ENCODE measurements around the gene AHDC1.

Gene AHDC1

DNA sequence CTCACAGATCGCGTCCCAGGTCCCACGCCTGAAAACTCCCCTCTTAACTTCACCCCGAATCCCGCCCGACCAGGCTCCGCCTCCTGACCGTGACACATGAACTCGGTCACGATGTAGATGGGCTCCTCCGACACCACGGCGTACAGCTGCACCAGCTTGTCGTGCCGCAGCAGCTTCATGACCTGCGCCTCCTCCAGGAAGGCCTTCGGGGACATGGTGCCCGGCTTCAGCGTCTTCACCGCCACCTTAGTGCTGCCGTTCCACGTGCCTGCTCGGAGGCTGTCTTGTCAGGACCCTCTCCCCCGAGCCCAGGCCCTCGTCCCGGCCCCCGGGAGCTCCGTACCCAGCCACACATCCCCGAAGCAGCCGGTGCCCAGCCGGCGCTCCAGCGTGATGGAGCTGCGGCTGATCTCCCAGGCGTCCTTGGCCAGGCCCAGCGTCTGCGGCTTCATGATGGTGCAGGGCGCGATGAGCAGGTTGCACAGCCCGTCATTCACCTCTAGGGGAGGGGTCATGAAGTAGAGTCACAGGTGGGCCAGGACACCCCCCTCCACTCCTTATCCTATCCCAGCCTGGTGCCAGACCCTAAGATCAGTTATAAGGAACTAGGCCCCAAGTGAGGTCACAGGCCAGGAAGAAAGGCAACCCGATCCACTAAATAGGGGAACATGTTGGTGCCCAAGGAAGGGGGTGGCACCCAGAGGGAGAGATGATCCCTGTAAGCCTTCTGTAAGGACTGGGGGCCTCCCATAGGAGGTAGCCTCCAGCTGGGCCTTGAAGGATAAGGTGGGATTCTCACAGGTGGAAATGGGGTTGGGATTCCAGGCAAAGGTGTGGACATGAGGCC, 11.6 kb upstream of the AHDC1 start:
- no peak for DNase-seq (ENCODE audit: low read depth)

DNA sequence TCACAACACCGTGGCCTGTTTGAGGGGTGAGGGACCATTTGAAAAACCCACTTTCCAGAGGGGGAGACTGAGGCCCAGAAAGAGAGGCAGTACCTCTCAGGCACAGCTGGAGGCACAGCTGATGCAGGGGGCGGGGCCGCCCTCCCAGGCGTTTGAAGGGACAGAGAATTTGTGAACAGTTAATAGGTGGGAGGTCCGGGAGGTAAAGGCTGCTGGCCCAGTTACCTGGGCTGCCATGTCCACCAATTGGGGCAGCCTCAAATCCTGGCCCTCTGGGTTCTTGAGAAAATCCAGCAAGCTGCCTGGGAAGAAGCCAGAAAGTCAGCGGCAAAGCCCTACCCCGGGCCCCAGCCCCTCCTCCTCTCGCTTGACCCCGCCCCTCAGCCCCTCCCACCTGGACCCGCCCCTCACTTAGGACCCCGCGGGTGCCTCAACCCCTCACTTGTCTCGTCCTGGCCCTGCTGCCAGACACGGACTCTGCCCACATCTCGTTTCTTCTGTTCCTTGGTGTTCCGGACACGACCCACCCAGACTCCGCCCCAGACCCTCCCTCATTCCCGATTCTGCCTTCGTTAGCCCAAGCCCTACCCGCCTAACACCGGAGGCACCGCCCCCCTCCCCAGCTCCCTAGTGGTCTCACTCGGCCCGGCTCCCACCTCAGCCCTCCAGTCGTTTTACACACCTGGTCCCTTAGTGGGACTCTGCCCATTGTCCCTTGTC, 10.8 kb upstream of the AHDC1 start:
- DNase-seq (ENCODE audit: low read depth): no peak

DNA sequence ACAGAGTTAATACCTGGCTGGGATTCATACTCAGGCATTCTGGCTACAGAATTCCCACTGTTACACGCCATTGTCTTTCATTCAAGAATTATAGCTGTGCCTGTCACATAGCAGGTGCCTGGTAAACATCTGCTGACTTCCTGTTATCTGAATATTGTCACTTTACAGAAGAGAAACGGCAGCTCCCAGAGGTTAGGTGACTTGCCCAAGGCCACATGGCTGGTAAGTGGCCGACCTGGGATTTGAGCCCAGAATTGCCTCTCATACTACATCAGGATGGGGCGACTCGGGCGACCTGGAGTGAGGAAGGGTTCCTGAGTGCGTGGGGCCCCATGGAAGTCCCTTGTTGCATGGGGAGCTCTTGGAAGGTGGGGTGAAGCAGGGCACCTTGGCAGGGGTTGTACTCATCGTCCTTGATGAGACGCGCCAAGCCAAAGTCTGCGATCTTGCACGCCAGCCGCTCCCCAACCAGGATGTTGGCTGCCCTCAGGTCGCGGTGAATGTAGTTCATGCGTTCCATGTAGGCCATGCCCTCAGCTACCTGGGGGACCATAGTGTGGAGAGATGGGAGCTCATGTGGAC, 10.2 kb upstream of the AHDC1 start:
- DNase-seq (ENCODE audit: low read depth): no peak

DNA sequence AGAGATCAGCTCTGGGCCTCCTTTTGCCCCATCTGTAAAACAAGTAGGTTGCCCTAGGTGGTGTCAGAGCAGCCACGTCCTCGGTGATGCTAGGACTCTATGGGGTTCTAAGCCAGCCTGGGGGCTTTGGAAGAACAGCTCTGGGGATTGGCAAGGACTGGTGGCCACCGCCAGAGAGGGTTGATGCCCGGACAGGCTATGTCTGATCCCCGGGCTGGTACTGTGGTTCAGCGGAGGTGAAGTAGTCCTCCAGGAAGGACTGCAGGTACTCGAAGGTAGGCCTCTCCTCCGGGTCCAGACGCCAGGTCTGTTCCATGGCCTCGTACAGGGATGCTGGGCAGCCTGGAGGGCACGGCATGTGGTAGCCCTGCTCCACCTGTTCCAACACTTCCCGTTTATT, 8.8 kb upstream of the AHDC1 start:
- no peak for DNase-seq (ENCODE audit: low read depth)

DNA sequence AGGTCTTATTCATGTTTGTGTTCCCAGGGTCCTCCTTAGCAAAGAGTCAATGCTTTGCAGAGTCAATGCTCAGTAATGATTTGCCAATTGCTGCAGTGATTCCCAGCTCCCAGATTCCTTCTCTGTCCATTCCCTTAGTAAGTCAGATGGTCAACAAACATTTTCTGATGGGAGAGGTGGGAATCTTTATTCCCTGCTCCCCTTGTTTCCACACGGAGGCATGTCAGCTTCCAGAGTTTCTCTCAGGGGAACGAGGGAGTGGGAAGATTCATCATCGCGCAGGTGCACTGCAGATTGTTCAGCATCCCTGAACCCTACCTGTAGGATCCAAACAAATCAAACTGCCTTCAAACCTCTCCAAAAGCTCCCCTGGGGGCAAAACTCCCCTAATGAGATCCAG, 7.5 kb upstream of the AHDC1 start:
- no peak for DNase-seq (ENCODE audit: low read depth)

DNA sequence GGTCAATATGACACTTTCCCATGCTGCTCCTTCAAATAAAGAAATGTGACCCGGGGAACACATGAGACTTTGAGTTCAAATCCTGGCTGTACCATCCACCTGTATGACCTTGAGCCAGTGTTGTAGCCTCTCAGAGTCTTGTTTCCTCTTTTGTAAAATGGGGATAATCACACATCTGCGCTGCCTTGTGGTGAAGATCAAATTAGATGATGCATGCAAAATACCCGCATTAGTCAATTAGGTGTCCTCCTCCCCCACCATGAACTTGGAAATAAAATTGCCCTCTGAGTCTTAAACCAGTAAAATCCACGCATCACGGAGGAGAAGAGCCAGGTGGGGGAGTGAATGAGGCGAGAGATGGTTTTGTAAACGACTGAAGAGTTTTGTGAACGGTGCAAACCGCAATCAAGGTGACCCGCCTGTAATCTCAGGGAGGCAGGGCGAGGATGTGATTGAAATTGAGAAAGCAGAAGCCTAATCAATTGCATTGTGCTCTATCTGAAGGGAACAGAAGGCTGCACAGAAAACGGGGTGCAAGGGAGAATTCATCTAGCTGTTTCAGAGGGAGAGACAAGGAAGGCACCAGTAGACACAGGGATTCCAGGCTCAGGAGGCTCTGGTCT, 5.8 kb upstream of the AHDC1 start:
- DNase-seq (ENCODE audit: low read depth): no peak

DNA sequence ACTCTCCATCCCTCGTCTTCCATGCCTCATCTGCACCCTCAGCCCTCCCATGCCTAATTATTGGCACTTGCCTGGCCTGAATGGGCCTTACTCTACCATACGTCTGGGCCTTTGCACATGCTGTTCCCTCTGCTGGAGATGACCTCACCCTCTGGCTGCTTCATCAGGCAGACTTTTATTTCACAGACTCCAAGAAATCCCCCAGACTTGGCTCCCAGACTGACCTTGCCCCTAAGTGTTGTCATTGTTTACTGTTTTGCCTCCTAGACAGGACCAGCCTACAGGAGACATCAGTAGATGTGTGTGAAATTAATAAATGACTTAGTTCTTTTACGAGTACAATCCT, 5.2 kb upstream of the AHDC1 start:
- DNase-seq (ENCODE audit: low read depth): no peak

DNA sequence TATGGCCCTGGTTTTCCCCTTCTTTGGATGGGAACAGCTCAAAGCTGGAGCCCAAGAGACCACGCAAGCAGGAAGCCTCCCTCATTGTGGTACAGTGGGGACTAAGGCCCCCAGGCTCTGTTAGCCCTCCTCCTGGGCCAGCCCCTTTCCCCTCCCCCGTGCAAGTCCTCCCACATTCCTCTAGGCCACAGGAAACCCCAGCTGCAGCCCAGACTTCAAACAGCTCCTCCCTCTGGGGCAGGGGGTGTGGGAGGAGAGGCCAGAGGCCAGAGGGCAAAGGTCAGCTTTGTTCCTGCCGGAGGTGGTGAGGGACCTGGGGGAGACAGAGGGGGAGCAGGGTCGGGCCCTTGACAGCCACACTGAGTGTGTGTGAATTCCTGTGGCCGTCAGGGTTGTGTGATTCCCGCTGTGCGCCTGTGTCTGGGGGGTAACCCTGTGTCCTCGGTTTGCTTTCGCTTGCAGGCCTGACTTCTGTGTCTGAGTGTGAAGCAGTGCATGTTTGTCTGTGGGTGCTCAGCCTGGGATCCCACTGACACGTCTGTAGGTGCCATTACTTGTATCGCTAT, 3.4 kb upstream of the AHDC1 start:
- no peak for DNase-seq (ENCODE audit: low read depth)

DNA sequence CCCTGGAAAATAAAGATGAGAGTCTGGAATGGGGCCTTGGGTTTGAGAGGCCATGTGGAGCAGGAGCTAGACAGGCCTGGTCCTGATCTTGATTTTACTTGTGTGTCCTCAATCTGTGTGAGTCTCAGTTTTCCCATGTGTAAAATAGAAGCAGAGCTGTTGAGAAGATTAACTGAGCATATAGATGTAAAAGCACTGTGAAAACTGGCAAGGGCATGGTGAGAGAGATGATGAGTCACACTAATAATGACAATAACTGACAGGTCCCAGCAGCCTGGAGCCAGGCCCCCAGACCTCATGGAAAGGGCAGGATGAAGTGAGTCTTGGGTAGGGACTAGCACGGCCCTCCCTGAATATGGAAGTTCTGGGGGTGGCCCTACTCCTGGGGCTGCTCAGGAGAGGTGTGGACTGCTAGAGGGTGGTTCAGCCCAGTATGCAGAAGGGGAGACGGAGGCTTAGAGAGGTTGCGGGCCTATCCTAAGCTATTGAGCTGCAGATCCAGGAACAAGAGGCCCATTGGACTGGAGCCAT, 2.8 kb upstream of the AHDC1 start:
- peak; percentile 67 for DNase-seq (ENCODE audit: low read depth)

DNA sequence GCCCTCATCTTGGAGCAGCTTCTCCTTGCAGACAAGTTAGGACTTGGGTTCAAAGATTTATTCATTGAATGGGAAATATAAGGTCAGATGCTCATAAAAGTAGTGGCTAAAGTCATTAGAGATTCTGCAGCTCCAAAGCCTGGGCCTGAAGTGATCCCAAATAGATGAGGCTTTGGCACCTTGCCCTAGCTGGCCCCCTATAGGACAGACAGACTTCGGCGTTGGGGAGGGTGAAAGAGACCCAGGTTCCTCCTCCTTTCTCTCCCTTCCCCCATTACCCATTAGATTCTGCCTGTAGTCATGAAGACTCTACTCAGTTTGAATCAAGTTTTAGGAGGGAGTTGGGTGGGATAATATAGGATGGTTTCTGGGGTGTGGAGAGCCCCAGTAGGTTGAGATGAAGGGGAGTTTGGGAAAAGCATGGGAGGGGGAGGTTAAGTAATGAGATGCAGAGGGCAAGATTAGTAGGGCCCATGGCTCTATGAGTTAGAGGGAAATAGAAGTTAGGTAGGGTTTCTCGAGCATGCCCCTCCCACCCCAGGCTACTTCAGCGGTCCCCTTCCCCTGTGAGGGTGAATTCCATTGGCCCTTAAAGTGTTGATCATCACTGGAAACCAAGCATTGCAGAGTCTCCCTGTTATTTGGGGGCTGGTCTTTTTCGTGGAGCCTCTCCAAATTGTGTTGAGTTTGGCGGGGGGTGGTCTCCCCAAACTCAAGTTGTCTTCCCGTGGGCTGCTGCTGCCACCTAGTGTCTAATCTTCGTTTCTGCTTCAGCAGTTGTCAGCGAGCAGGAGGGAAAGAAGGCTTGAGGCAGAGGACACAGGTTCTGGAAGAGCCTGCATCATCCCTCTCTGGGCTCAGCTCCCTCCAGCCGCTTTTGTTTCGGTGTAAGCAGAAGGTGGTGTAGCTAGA, 2.1 kb upstream of the AHDC1 start:
- DNase-seq (ENCODE audit: low read depth): peak; percentile 67

DNA sequence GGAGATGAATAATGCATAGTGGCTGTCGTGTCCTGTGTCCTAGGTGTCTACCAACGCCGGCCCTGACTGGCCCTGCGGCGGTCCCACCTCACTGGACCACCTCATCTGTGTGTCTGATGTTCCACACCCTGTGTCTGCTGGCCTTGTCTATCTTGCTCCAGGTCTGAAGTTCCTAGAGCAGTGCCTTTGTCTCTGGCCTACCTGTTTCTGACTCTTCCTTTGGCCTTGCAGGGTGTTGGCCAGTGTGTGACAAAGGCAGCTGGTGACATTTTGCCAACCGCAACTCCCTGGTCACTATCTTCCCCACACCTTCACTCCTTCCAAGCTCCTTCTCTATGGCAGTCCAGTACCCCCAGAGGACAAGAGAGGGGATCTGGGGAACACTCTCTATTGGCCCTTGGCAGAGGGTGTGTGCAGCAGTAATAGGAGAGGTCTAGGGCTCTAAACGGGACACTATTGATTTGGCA, 1.4 kb upstream of the AHDC1 start:
- no peak for DNase-seq (ENCODE audit: low read depth)

DNA sequence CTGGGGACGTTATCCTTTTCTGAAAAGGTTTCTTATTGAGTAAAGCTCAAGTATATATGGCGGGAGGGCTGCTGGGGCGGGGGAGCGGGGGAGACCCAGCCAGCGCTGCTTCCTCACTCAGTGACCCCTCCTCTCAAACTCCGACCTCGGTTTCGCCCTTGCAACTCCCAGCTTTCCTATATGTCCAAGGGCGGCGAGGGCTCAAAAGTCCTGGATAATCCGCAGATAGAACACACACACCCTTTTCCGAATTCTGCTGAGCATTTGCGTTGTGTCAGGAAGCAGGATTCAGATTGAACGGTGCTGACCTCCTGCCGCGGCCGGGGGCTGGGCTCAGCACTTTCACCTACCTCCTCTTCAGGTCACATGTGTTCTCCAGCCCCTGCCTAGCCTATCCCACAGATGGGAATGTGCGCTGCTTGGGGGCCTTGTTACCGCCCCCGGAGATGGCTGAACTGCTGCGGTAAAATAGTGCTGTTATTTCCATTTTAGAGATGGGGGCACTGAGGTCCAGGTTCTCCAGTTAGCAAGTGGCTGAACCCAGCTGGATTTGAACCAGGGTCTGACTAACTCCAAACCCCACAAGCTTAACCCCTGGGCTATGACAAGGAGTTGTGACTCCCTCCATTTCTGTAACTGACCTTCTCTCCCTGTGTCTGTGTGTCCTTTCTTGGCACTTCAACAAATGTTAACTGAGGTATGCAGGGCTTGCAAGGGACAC, 795 bp upstream of the AHDC1 start:
- no peak for DNase-seq (ENCODE audit: low read depth)

DNA sequence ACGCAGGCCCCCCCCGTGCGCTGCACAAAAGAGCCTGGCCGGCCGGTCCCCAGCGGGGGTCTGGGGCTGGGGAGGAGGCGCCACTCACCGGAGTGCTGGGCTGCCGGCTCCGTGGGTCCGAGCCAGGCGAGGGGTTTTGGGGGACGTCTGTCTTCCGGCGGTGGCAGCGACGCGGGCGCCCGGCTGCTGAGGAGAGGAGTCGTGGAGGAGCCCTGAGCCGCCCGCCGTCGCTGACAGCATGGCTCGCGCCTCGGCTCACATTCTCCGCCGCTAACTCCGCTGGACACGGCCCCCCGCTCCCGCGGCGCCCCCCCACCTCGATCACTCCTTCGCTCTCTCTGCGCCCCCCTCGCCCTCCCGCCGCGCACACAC, 649 bp downstream of the AHDC1 start:
- DNase-seq (ENCODE audit: low read depth): peak; percentile 41

DNA sequence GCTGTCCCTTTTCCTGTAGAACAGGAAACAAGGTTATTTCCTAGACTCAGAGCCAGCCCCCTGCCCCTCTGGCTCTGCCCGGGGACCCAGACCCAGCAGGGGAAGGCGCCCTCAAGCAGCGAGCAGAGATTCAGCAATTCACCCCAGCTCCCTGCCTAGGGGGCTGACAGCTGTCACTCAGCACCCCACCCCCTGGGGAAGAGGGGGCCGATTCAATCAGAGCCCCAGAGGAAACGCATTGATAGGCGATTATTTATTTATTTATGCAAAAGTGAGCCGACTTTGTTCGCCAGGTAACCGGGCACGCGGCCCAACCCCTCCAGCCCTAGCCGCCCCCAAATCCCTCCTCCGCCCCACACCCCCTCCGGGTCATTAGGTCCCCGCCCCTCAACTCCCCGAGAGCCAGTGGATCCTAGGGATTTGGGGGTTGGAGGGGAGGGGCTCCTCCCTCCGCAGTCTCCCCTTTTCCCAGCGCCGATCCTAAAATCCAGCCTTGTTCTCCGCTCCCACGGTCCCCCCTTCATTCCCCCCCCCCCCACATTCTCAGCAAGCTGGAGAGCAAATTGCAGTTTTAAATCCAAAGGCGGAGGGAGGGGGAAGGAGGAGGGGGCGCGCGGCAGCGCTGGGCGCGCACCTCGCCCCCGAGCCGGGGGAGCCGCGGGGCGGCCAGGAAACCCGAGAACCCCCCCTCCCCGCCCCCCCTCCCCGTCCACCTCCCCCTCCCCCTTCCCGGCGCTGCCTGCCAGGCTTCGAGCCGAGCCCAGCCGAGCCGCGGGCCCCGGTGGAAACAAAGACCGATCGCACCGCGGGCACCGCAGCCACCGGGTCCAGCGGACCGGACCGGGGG, 1.3 kb downstream of the AHDC1 start:
- DNase-seq (ENCODE audit: low read depth): peak; percentile 48

DNA sequence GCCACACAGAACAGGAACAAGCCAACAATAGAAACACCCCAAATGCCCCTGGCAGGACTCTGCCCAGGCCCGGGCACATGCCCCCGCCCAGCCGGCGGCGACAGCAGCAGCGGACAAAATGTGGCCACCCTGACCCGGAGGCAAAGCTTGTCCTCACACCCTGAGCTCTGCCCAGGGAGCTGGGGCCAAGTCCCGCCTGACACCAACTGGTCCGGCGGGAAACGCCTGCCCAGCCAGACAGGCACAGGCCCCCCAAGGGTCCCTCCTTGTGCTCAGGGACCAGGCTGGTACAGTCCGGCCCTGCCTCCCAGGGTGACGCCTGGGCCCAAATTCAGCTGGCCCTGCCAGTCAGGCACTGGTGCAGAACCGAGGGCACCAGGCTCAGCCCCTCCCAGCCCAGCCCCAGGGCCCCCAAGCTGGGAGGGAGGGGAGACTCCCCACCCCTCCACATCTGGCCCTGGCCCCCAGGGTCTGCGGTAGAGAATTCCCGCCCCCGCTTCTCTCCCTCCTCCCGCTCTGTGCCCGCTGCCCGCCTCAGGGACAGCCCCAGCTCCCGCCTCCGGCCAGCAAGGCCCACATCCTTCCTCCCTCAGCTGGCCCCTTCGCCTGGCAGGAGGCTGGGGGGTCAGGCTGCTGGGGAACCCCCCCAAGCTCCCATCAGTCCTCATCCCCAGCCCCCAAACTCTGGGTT, 2.0 kb downstream of the AHDC1 start:
- DNase-seq (ENCODE audit: low read depth): peak; percentile 43

DNA sequence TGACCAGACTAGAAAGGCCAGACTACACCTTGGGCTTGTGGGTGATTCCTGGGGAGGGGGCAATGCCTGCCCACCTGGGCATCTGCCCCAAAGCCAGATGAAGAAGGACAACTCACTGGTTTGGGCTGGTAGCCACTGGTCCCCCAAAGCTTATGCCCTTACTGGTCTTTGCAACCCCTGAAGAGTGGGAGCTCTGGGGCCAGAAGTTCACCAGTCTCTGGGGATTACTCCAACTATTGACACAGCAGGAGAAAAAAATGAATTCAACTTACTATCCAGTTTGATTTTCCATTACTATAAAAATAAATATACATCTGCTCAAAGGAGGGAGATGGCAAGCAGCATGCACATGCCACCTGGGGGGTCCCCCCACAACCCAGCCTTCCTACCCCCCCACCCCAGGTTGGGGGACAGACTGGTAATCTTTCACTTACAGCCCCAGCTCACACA, 2.6 kb downstream of the AHDC1 start:
- DNase-seq (ENCODE audit: low read depth): no peak

DNA sequence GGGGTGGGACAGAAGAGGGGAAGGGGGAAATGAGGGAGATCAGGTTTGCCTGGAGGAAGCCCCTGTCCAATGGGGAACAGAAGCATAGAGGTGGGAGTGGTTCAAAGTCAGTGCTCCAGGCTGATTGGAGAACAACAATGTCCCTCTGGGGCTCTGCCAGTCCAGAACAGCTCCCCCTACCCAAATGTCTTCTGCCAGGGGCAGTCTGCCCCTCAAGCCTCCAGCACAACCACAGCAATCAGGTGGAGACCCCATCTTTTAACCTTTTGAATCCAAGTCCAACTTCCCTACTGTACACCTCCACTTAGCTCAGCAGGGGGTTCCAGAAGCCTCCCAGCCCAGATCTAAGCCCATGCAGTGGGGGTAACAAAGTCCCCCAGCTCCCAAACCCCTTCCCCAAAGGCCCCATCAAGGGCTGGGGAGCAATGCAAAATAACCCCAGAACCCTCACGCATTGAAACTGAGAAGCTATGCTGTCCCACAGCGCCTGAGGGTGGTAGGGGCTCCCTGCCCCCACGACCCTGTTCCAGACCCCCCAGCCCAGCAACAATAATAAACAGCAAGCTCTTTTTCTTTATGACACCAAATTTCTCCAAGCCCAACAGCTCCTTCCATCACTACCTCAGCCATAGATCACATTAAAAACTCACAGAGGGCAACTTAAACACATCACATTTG, 3.3 kb downstream of the AHDC1 start:
- DNase-seq (ENCODE audit: low read depth): peak; percentile 40
